SK-N-SH (cell line): Measurements from ENCODE around the gene SMARCC2. TPM values are rescaled to one million over a fixed set of nuclear protein-coding genes. Genes with fewer than 3 reads are reported as not detected.

Experiments
- CTCF ChIA-PET: fragments of 300-600, 350-600 bp; formaldehyde crosslinking; extraction: SDS; loops from one replicate; lab custom pipeline; 2021; lab: Yijun Ruan, JAX
- POLR2A ChIA-PET: fragments of 350-600 bp; sonication (Branson Sonifier 250); formaldehyde crosslinking; extraction: SDS; loops from one replicate; lab custom pipeline; 2020; ENCODE audit warnings: antibody characterized with exemption, inconsistent platforms; lab: Yijun Ruan, JAX
- DNase-seq: peaks from one replicate; pipeline ENCODE4 v3.0.0; 2012
- H2AFZ ChIP-seq: fragments of 200-600 bp; sonication (generic); 2 replicates; pipeline ENCODE4 v1.8.1; 2016; ENCODE audit warnings: antibody characterized with exemption, mild to moderate bottlenecking, low read depth
- H3F3A ChIP-seq: fragments of 200-600 bp; sonication (generic); replicated peaks from 2 replicates; pipeline ENCODE3; 2016; ENCODE audit warnings: antibody characterized with exemption, mild to moderate bottlenecking; ENCODE audit not compliant: insufficient read depth
- H3K27ac ChIP-seq, 2 experiments: fragments of 200-500 bp in 1 of 2; fragments of 200-600 bp in 1 of 2; sonication (Bioruptor generic) in 1 of 2; sonication (generic), shearing (Covaris generic) in 1 of 2; 2 replicates each; pipeline versions ENCODE4 v1.5.1 to v1.6.1; 2014 to 2016; ENCODE audit warnings: low read depth in 2 of 2, inconsistent platforms in 1 of 2, low read length in 1 of 2, mild to moderate bottlenecking in 1 of 2, mixed read lengths in 1 of 2
- H3K27me3 ChIP-seq: fragments of 200-600 bp; sonication (generic), shearing (Covaris generic); 2 replicates; pipeline ENCODE4 v1.6.1; 2016; ENCODE audit warnings: mixed run types; ENCODE audit not compliant: insufficient read depth
- H3K36me3 ChIP-seq, 2 experiments: fragments of 200-500 bp in 1 of 2; fragments of 200-600 bp in 1 of 2; sonication (Bioruptor generic) in 1 of 2; sonication (generic) in 1 of 2; replicated peaks in 1 of 2; 2 replicates each; pipeline versions ENCODE3 to v1.5.1; 2014 to 2016; ENCODE audit warnings: low read length in 1 of 2, mild to moderate bottlenecking in 1 of 2; ENCODE audit not compliant: insufficient read depth in 2 of 2, control insufficient read depth in 1 of 2
- H3K4me1 ChIP-seq, 2 experiments: fragments of 200-500 bp in 1 of 2; fragments of 200-600 bp in 1 of 2; sonication (Bioruptor generic) in 1 of 2; sonication (generic), shearing (Covaris generic) in 1 of 2; 2 replicates each; pipeline versions ENCODE4 v1.5.1 to v1.6.1; 2014 to 2016; ENCODE audit warnings: low read depth in 1 of 2, low read length in 1 of 2, mixed run types in 1 of 2; ENCODE audit not compliant: insufficient read depth in 2 of 2, control insufficient read depth in 1 of 2
- H3K4me2 ChIP-seq: fragments of 200-600 bp; sonication (generic), shearing (Covaris generic); 2 replicates; pipeline ENCODE4 v1.6.1; 2017; ENCODE audit warnings: mixed run types
- H3K4me3 ChIP-seq, 2 experiments: fragments of 200-500 bp in 1 of 2; fragments of 200-600 bp in 1 of 2; sonication (Bioruptor generic) in 1 of 2; sonication (generic), shearing (Covaris generic) in 1 of 2; 2 replicates each; pipeline versions ENCODE4 v1.5.1 to v1.8.1; 2014 to 2016; ENCODE audit warnings: low read depth in 2 of 2, inconsistent platforms in 1 of 2, low read length in 1 of 2, mild to moderate bottlenecking in 1 of 2, mixed read lengths in 1 of 2, moderate library complexity in 1 of 2
- H3K79me2 ChIP-seq: fragments of 200-600 bp; sonication (generic); 2 replicates; pipeline ENCODE4 v1.8.1; 2017; ENCODE audit warnings: mild to moderate bottlenecking; ENCODE audit not compliant: insufficient read depth
- H3K9ac ChIP-seq: fragments of 200-600 bp; sonication (generic); 2 replicates; pipeline ENCODE4 v1.6.1; 2017; ENCODE audit warnings: mixed run types
- H3K9me2 ChIP-seq: fragments of 200-600 bp; sonication (generic); 2 replicates; pipeline ENCODE4 v1.6.1; 2017; ENCODE audit warnings: mixed run types
- H3K9me3 ChIP-seq: fragments of 200-600 bp; sonication (generic); 2 replicates; pipeline ENCODE4 v1.6.1; 2017; ENCODE audit warnings: mixed run types, mild to moderate bottlenecking, moderate library complexity
- H4K20me1 ChIP-seq: fragments of 200-600 bp; sonication (generic); 2 replicates; pipeline ENCODE4 v1.6.1; 2017; ENCODE audit warnings: mild to moderate bottlenecking, mixed run types; ENCODE audit not compliant: insufficient read depth
- ELF1 ChIP-seq: IDR thresholded peaks from 2 replicates; pipeline ENCODE4 v1.4.0; 2012
- FOSL2 ChIP-seq: IDR thresholded peaks from 2 replicates; pipeline ENCODE4 v1.4.0; 2012; ENCODE audit warnings: low read depth, mild to moderate bottlenecking, moderate library complexity, borderline replicate concordance
- GATA2 ChIP-seq: sonication (generic); formaldehyde crosslinking; IDR thresholded peaks from 2 replicates; pipeline ENCODE4 v1.5.0; 2020; ENCODE audit warnings: mild to moderate bottlenecking, missing genetic modification reagents
- JUND ChIP-seq: IDR thresholded peaks from 2 replicates; pipeline ENCODE4 v1.4.0; 2012
- MXI1 ChIP-seq: IDR thresholded peaks from 2 replicates; pipeline ENCODE4 v1.6.1; 2012; ENCODE audit warnings: mild to moderate bottlenecking, low read depth, low read length, improper control_type of control experiment
- POLR2AphosphoS5 ChIP-seq: IDR thresholded peaks from 2 replicates; pipeline ENCODE4 v1.6.1; 2012; ENCODE audit warnings: low read depth, low read length
- RFX5 ChIP-seq: IDR thresholded peaks from 2 replicates; pipeline ENCODE4 v1.6.1; 2012; ENCODE audit warnings: mild to moderate bottlenecking, improper control_type of control experiment, low read length
- SIN3A ChIP-seq: IDR thresholded peaks from 2 replicates; pipeline ENCODE4 v1.6.1; 2012; ENCODE audit warnings: low read depth, mild to moderate bottlenecking, low read length, moderate library complexity, borderline replicate concordance
- TAF1 ChIP-seq: IDR thresholded peaks from 2 replicates; pipeline ENCODE4 v1.6.1; 2012; ENCODE audit warnings: low read depth, mild to moderate bottlenecking, low read length, moderate library complexity, borderline replicate concordance
- YY1 ChIP-seq: IDR thresholded peaks from 2 replicates; pipeline ENCODE4 v1.4.0; 2012; ENCODE audit warnings: low read depth, mild to moderate bottlenecking
- WGBS: methylation state at CpG from one replicate; pipeline ENCODE4 v1.1.6; 2017; ENCODE audit warnings: low lambda C conversion rate; 5-methylcytosine and 5-hydroxymethylcytosine counted together
- polyA plus RNA-seq, 3 experiments: library from polyadenylated mRNA; depleted of rRNA; stranded (reverse); fragments of >200 nt; gene quantifications; 2 replicates each; pipeline ENCODE4 v1.2.3, GENCODE V29; 2012
- TF ChIP-seq, protein P1 (sequence below): IDR thresholded peaks from 2 replicates; pipeline ENCODE4; 2012
- TF ChIP-seq, protein P2 (sequence below): IDR thresholded peaks from 2 replicates; pipeline ENCODE4 v1.4.0; 2012; ENCODE audit warnings: low read depth, borderline replicate concordance
- TF ChIP-seq, protein P3 (sequence below): IDR thresholded peaks from 2 replicates; pipeline ENCODE4 v1.6.1; 2012; ENCODE audit warnings: mild to moderate bottlenecking, low read depth, low read length, moderate library complexity

SMARCC2 gene
- polyA plus RNA-seq, 1 of the 3 experiments (the other 2 are of a cell fraction) = 64.3 TPM

DNA sequence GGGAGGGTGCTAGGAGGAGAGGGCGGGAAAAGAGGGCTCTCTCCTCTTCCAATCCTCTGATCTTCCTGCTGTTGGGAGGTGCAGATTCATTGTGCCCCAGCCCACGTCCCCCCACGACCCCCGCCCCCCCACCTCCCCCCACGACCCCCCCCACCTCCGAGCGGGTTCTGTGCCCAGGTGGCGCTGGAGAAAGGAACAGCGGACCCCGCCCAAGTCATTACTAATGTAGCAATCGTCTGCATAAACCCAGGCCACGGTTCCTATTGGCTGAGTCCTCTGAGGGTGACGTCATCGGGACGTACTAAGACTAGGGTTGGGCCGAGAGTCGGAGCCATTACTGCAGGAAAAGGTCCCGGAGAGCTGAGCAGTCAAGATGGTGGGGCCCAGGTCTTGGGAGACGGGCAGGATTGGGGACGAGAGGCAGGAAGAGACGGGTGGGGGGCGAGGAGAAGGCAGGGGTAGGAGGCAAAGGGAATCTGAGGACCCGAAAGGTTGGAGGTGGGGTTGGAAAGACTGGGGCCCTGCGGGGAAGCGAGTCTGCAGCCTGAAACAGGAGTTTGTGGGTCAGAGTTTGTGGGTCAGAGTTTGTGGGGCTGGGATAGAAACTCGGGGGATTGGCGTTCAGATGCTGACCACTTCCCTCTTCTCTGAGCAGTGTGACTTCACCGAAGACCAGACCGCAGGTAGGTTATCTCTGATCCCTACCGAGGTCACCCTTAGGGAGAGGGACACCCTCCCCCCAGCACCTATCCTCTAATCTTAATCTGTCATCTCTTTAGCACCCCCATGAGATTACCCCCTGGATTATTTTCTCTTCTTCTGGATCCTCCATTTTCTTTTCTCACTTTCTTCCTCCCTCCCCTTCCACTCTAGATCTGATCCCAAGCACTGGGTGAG lies 31.0 kb downstream of the SMARCC2 start, which contains the start of gene MYL6:
Gene MYL6, plus strand, starts transcription at position 331 of the 897 bp plus-strand sequence. Its CDS starts 43 bp downstream, at position 374.
- Histone ChIP-seq H4K20me1 (peaks cover 38% of the 10 kb centered on the region), H3F3A (peaks cover 50% of the 10 kb centered on the region), H3K27ac (peak within 1 kb of the TSS; percentile 82 to 89), H3K4me2 (peak within 1 kb of the TSS; percentile 97), H2AFZ (0 out of 2 replicates have a peak within 1 kb of the TSS, but pooled peaks have one; percentile 48), H3K4me3 (peak within 1 kb of the TSS; percentile 82 to 87), H3K4me1 (peaks cover 30 to 39% of the 10 kb centered on the region in 2 experiments; a peak in 3 of 4 replicates), H3K9me2 (no peaks in the 10 kb centered on the region), H3K27me3 (no peaks in the 10 kb centered on the region), H3K79me2 (peaks cover 67% of the 10 kb centered on the region), H3K9ac (peak within 1 kb of the TSS; percentile 94), H3K9me3 (no peaks in the 10 kb centered on the region), H3K36me3 (peaks cover 45 to 49% of the 10 kb centered on the region in 2 experiments)
- DNase-seq = peak; percentile 90
- WGBS = under 1% methylated on average over 28 of the region's 30 CpGs
- POLR2A ChIA-PET = interaction anchor here (1.0 to 2.5 kb wide), 8 partner anchors 9 to 111 kb away, joined by 3 to 19 read pairs (median 5); partner anchors contain the start of genes ESYT1, SMARCC2 and ZC3H10
- CTCF ChIA-PET = interaction anchor here (0.6 to 3.6 kb wide), 9 partner anchors 11 to 64 kb away, joined by 3 to 14 read pairs (median 3); partner anchors contain the start of genes ESYT1, SMARCC2 and ZC3H10
- TF ChIP-seq JUND (peak; percentile 72), FOSL2 (peak; percentile 53; the same call in 1 of the 2 replicates), ELF1 (no peak), SIN3A (peak; percentile 93; the same call in 1 of the 2 replicates), MXI1 (no peak; the same call in 1 of the 2 replicates), TAF1 (peak; percentile 99), GATA2 (CRISPR knock-in tag) (no peak), YY1 (peak; percentile 90), RFX5 (peak; percentile 87), POLR2AphosphoS5 (peak; percentile 99)
- TF ChIP-seq, protein P1, sequence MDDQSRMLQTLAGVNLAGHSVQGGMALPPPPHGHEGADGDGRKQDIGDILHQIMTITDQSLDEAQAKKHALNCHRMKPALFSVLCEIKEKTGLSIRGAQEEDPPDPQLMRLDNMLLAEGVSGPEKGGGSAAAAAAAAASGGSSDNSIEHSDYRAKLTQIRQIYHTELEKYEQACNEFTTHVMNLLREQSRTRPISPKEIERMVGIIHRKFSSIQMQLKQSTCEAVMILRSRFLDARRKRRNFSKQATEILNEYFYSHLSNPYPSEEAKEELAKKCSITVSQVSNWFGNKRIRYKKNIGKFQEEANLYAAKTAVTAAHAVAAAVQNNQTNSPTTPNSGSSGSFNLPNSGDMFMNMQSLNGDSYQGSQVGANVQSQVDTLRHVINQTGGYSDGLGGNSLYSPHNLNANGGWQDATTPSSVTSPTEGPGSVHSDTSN = peak; percentile 61
- TF ChIP-seq, protein P2, sequence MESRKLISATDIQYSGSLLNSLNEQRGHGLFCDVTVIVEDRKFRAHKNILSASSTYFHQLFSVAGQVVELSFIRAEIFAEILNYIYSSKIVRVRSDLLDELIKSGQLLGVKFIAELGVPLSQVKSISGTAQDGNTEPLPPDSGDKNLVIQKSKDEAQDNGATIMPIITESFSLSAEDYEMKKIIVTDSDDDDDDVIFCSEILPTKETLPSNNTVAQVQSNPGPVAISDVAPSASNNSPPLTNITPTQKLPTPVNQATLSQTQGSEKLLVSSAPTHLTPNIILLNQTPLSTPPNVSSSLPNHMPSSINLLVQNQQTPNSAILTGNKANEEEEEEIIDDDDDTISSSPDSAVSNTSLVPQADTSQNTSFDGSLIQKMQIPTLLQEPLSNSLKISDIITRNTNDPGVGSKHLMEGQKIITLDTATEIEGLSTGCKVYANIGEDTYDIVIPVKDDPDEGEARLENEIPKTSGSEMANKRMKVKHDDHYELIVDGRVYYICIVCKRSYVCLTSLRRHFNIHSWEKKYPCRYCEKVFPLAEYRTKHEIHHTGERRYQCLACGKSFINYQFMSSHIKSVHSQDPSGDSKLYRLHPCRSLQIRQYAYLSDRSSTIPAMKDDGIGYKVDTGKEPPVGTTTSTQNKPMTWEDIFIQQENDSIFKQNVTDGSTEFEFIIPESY = no peak
- TF ChIP-seq, protein P3, sequence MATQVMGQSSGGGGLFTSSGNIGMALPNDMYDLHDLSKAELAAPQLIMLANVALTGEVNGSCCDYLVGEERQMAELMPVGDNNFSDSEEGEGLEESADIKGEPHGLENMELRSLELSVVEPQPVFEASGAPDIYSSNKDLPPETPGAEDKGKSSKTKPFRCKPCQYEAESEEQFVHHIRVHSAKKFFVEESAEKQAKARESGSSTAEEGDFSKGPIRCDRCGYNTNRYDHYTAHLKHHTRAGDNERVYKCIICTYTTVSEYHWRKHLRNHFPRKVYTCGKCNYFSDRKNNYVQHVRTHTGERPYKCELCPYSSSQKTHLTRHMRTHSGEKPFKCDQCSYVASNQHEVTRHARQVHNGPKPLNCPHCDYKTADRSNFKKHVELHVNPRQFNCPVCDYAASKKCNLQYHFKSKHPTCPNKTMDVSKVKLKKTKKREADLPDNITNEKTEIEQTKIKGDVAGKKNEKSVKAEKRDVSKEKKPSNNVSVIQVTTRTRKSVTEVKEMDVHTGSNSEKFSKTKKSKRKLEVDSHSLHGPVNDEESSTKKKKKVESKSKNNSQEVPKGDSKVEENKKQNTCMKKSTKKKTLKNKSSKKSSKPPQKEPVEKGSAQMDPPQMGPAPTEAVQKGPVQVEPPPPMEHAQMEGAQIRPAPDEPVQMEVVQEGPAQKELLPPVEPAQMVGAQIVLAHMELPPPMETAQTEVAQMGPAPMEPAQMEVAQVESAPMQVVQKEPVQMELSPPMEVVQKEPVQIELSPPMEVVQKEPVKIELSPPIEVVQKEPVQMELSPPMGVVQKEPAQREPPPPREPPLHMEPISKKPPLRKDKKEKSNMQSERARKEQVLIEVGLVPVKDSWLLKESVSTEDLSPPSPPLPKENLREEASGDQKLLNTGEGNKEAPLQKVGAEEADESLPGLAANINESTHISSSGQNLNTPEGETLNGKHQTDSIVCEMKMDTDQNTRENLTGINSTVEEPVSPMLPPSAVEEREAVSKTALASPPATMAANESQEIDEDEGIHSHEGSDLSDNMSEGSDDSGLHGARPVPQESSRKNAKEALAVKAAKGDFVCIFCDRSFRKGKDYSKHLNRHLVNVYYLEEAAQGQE = peak; percentile 77
- TF ChIP-seq, all 33 proteins: peak for 9
